Measurements from ENCODE around the gene LRRC8C.

Gene LRRC8C

DNA sequence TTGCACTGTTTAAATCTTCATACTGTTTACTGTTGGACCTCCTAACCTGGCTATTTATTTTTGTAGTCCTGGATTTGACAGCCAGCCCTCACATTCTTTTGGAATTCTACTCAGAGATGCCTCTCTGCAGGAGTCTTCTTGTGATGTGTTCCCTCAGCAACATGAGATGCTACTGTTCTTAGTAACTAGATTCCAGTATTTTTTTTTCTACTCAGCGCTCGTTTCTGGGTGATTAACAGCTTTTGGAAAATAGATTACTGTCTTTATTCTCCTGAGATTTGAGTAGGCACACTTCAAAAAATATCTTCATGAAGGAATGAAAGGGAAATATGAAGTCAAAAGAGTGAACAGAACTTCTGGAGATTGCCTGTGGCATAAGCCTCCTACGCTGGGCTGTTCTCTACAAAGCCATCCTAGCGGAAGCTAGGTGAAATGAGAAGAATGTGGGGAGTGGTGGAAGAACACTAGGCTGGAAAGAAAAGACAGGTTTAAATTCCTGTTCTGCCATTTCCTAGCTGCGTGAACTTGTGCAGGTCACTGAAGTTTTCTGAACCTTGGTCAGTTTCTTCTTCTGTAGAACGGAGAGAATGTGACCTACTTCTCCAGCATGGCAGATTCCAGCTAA lies 75.9 kb downstream of the LRRC8C start:
- no peak for DNase-seq

GRCh38 chr1:89710498-89711139 lies 77.7 kb downstream of the LRRC8C start:
- DNase-seq: no peak

DNA sequence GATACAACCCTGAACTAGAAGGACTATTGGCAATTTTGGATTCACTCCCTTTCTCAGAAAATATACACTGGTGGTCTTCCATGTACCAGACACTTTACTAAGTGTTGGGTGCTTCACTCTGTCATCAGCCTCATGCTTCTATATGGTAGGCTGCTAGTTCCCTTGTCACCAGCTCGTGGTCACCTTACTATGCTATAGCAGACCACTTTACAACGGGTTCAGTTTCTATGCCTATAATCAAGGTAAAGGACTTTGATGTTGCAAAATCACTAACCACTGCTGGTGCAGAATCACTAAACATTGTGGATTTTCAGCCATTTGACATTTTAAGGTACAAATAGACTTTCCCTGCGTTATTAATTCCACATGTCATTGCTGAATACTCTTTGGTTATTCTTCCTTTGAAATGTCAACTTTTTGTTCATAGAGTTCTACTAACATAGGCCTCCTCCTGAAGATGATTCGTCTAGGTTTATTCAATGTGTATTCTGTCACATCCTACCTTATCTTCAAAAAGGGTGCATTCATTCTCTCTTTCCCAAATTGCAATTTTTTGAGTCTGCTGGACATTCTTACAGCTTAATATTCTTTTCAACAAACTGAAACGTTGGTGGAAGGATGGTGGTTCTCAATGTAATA lies 78.3 kb downstream of the LRRC8C start:
- DNase-seq: no peak

- DNase-seq: no peak
Observed at GRCh38 chr1:89712420-89712819, 79.5 kb downstream of the LRRC8C start.

- DNase-seq: no peak
Observed at GRCh38 chr1:89715677-89716076, 82.8 kb downstream of the LRRC8C start.

DNA sequence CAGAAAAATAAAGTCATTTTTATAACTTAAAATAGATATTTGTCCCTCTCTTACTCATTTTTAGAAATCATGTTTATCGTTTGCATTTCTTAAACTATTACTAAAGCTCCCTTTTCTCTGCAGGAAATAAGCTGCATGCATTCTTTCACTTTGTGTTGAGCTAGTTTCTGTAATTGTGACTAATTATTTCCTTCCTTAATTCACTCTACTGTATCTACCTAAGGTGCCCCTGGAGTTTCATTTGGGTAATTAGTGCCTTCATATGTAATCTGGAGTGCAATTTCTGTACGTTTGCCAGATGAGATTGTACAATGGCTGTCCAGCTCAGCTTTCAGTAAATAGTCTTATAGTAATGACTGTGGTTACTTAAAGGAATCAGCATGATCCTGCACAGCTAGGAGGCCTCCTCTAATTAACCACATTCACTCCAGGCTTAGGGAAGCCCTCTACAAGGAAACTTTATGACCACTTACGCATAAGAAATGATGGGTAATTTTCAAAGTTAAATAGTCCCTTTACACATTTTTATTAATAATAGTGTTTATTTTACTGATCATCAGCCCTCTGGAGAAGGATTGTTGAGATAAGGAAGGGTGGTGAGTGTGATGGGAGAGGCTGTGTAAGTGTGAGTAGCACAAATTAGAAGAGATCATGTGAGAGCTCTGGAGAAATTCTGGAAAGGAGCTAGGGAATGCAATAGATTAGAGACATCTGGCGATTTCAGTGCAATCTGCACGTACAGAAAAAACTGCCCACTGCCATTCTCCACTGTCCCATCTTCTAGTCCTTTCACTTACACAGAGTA lies 86.8 kb downstream of the LRRC8C start:
- no peak for DNase-seq

DNA sequence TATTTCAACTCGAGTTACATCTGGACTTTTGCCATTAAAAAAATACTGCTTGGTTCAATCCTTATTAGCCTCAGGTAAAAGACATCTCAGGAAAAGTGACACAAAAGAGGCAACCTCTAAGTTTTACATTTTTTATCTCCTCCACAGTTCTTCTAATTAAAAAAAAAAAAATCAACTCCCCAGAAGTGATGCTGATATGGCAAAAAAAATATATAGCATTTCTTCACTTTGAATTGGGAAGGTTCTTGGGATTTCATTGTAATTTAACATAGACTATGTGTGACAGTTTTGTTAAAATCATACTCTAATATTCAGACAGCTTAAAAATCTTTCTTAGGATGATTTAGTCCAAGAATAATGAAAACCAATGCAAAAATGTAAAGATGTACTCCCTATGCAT lies 87.9 kb downstream of the LRRC8C start:
- DNase-seq: no peak

GRCh38 chr1:89721351-89721750 lies 88.4 kb downstream of the LRRC8C start:
- DNase-seq: no peak

- DNase-seq: no peak
Observed at GRCh38 chr1:89723144-89723543, 90.2 kb downstream of the LRRC8C start.

DNA sequence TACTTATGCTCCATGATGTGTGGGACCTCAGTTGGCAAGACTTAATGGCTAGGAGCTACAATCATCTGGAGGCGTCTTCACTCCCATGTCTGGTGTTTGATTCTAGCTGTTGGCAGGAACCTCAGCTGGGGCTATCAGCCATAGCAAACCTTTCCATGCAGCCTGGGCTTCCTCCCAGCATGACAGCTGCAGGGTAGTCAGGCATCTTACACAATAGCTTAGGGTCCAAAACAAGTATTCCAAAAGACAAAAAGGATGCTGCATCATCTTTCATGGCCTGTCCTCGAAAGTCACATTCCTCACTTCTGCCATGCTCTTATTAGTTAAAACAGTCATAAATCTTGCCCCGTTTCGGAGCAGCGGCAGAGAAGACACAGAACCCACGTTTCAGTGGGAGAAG lies 90.9 kb downstream of the LRRC8C start:
- DNase-seq: no peak

GRCh38 chr1:89724369-89725010 lies 91.6 kb downstream of the LRRC8C start:
- no peak for DNase-seq

- DNase-seq: no peak
Observed at GRCh38 chr1:89725011-89725370, 92.1 kb downstream of the LRRC8C start.

- DNase-seq: no peak
Observed at GRCh38 chr1:89725631-89726030, 92.7 kb downstream of the LRRC8C start.

GRCh38 chr1:89727517-89728312 lies 94.8 kb downstream of the LRRC8C start:
- no peak for DNase-seq

DNA sequence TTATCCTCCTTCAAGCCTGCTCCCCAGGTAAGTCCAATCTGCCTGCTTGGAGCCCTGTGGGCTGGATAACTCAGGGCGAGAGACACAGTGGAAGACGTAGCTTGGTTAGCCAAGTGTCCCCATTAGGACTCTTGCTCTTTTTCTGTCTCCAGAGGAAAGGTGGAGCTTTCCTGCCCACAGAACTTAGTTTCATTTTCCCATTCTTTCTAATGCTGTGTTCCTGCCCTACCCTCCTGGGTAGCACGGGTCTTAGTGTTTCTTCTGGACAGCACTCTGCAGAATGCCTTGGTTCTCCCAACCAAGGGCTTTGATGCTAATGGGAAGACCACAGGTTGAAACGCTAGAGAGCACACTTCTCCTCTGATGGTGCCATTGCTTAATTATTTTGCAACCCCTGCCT lies 95.5 kb downstream of the LRRC8C start:
- DNase-seq: no peak

DNA sequence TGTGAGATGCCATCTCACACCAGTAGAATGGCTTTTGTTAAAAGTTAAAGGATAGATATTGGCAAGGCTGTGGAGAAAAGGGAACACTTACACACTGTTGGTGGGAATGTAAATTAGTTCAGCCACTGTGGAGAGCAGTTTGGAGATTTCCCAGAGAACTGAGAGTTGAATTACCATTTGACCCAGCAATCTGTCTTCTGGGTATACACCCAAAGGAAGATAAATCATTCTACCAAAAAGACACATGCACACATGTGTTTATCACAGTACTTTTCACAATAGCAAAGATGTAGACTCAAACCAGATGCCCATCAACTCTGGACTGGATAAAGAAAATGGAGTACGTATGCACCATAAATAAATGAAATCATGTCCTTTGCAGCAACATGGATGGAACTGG lies 99.3 kb downstream of the LRRC8C start:
- no peak for DNase-seq

DNA sequence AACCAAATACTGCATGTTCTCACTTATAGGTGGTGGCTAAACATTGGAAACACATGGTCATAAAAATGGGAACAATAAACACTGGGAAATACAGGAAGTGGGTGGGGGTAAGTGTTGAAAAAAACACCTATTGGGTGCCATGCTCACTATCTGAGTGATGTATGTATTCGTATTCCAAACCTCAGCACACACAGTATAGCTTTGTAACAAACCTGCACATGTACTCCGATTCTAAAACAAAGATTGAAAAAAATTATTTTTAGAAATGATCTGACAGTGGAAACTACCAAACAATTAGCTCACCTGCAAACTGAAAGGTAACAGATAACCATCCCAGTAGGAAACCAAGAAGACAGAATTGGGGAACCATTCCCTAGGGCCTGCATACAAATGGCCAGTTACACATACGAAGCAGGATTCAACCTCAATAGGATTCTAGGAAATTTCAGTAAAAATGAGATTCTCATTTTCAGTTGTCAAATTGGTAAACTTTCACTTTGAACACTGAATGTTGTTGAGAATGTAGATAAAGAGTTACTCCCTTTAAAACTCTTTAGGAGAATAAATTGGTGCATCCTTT lies 99.8 kb downstream of the LRRC8C start:
- no peak for DNase-seq

DNA sequence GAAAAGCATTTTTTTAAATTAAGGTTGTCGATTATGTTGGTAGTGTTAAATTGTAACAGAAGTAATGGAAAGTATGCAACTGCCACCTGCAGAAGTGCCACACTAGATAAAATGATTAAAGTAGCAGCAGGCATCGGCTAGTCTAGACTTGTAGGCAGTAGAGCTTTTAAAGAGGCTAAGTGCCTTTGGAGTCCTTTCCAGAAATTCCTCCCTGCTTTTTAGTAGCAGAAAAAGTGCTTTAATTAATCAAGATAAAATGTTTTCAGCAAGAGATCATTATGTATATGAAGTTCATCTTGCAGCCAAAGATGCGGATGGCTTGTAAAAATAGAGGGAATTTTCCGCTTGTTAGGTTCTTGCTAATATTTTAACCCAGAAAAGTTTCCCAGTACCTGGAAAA lies 100.8 kb downstream of the LRRC8C start:
- no peak for DNase-seq

- no peak for DNase-seq
Observed at GRCh38 chr1:89734442-89734841, 101.5 kb downstream of the LRRC8C start.

DNA sequence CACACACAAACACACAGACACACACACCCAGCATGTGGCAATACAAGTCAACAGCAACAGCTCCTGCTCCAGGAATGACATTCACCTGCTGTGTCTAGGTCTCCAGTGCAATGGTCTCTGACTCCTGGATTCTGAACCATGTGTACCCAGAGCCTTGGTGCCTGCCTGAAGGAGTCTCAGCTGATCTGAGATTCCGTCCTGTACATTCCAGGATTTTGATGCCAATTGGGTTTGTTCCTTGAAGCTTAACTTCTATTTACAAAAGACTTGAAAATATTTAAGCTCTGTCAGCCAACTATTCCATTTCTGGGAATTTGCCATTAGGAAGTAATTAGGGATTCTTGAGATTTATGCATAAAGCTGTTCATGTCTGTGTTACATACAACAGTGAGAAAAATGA lies 102.6 kb downstream of the LRRC8C start:
- DNase-seq: no peak

GRCh38 chr1:89736937-89737733 lies 104.2 kb downstream of the LRRC8C start:
- DNase-seq: no peak

Data from cortex of kidney (tissue), 1 donor.